AG20443 (cell line): Measurements from ENCODE around the gene RSPH1.

ENCODE experiments used
- DNase-seq: peaks from one replicate; pipeline ENCODE4 v3.0.0; 2012; ENCODE audit warnings: low spot score, mixed read lengths

Gene RSPH1

GRCh38 chr21:42513985-42514882, 18.2 kb upstream of the RSPH1 start:
- DNase-seq: peak; percentile 42

GRCh38 chr21:42513151-42513984, 17.3 kb upstream of the RSPH1 start, which contains the start of gene SLC37A1:
TSS of gene SLC37A1 (plus strand) at chr21:42513852. CDS start at chr21:42518455, 4,603 bp downstream.
- peak; percentile 47 for DNase-seq

GRCh38 chr21:42512346-42513034, 16.5 kb upstream of the RSPH1 start:
- DNase-seq: no peak

- DNase-seq: no peak
Measured at GRCh38 chr21:42509244-42509643, 13.2 kb upstream of the RSPH1 start.

GRCh38 chr21:42508371-42508770, 12.3 kb upstream of the RSPH1 start:
- no peak for DNase-seq

GRCh38 chr21:42507418-42507817, 11.4 kb upstream of the RSPH1 start:
- DNase-seq: no peak

- DNase-seq: no peak
Measured at GRCh38 chr21:42505090-42505726, 9.2 kb upstream of the RSPH1 start.

GRCh38 chr21:42503711-42504110, 7.7 kb upstream of the RSPH1 start:
- no peak for DNase-seq

- DNase-seq: no peak
Measured at GRCh38 chr21:42500736-42501135, 4.7 kb upstream of the RSPH1 start.

- DNase-seq: no peak
Measured at GRCh38 chr21:42500225-42500624, 4.2 kb upstream of the RSPH1 start.

GRCh38 chr21:42499444-42500112, 3.6 kb upstream of the RSPH1 start:
- no peak for DNase-seq

- no peak for DNase-seq
Measured at GRCh38 chr21:42498012-42498411, 2.0 kb upstream of the RSPH1 start.

GRCh38 chr21:42496839-42497202, 797 bp upstream of the RSPH1 start:
- DNase-seq: no peak

- no peak for DNase-seq
Measured at GRCh38 chr21:42495765-42496119, 282 bp downstream of the RSPH1 start.

GRCh38 chr21:42495027-42495426, 997 bp downstream of the RSPH1 start:
- DNase-seq: no peak

GRCh38 chr21:42493109-42494060, 2.6 kb downstream of the RSPH1 start:
- DNase-seq: no peak

- no peak for DNase-seq
Measured at GRCh38 chr21:42492201-42492600, 3.8 kb downstream of the RSPH1 start.

- no peak for DNase-seq
Measured at GRCh38 chr21:42491328-42491727, 4.7 kb downstream of the RSPH1 start.

GRCh38 chr21:42490720-42491119, 5.3 kb downstream of the RSPH1 start:
- no peak for DNase-seq

- DNase-seq: no peak
Measured at GRCh38 chr21:42489991-42490390, 6.0 kb downstream of the RSPH1 start.
